Camera-type eye (tissue), 1 donor: ENCODE measurements around the gene PSMD3. TPM values are rescaled to one million over a fixed set of nuclear protein-coding genes. Genes with fewer than 3 reads are reported as not detected.

Experiments used
- total RNA-seq: library from RNA; depleted of rRNA; stranded (reverse); fragments of >200 nt; gene quantifications from one replicate; pipeline ENCODE4 v1.2.3, GENCODE V29; 2014

Gene PSMD3
- 75.3 TPM for total RNA-seq

GRCh38 chr17:39980351-39981206 lies at the start of gene PSMD3:
PSMD3 (plus strand) TSS chr17:39980807; CDS start chr17:39980971, 164 bp downstream.

GRCh38 chr17:39962642-39963220 lies 17.9 kb upstream of the PSMD3 start, which contains the start of gene GSDMA:
GSDMA (plus strand) TSS chr17:39963004; CDS start chr17:39965688, 2,684 bp downstream.

GRCh38 chr17:40015005-40015997 lies 34.7 kb downstream of the PSMD3 start, which contains the start of gene CSF3:
CSF3 (plus strand) TSS chr17:40015440; CDS start chr17:40015475, 35 bp downstream.

Other genes with a start within 250 kb of the PSMD3 start
- 1.3 TPM for gene GRB7, start 242.9 kb upstream of the PSMD3 start, total RNA-seq
- 0.55 TPM for gene IKZF3, start 116.5 kb upstream of the PSMD3 start, total RNA-seq
- gene ZPBP2, start 112.6 kb upstream of the PSMD3 start, total RNA-seq, result not detected
- gene GSDMB, start 62.2 kb upstream of the PSMD3 start, total RNA-seq, result 12.9 TPM
- 55.5 TPM for gene ORMDL3, start 53.2 kb upstream of the PSMD3 start, total RNA-seq
- not detected for gene LRRC3C, start 53.1 kb upstream of the PSMD3 start, total RNA-seq
- not detected for gene GSDMA, start 17.8 kb upstream of the PSMD3 start, total RNA-seq
- not detected for gene CSF3, start 34.6 kb downstream of the PSMD3 start, total RNA-seq
- gene MED24, start 73.6 kb downstream of the PSMD3 start, total RNA-seq, result 91.3 TPM
- gene THRA, start 82.2 kb downstream of the PSMD3 start, total RNA-seq, result 96.6 TPM
- gene NR1D1, start 119.8 kb downstream of the PSMD3 start, total RNA-seq, result 13.2 TPM
- 91.9 TPM for gene MSL1, start 141.2 kb downstream of the PSMD3 start, total RNA-seq
- 71.7 TPM for gene CASC3, start 159.7 kb downstream of the PSMD3 start, total RNA-seq
- 16.2 TPM for gene RAPGEFL1, start 196.7 kb downstream of the PSMD3 start, total RNA-seq
- 13.6 TPM for gene WIPF2, start 238.5 kb downstream of the PSMD3 start, total RNA-seq